Kidney (tissue), 14 donors: Measurements from ENCODE around the gene KLHL6. TPM values are rescaled to one million over a fixed set of nuclear protein-coding genes. Genes with fewer than 3 reads are reported as not detected.
A peak's percentile ranks its signal among the peaks of the same experiment; 100 is the strongest.

Experiments used
- DNase-seq, 5 donors: peaks; one replicate each; pipeline ENCODE4 v3.0.0-alpha.2; 2013 to 2020
- FAIRE-seq: peaks from 2 replicates; lab custom pipeline; 2012; peaks lifted over from hg19 to GRCh38; lab: Jason Lieb, UNC
- H3K27ac ChIP-seq, 2 donors: one replicate each; pipeline ENCODE4 v1.7.0; 2013; ENCODE audit warnings: low read depth in 2 of 2, low read length in 2 of 2, inconsistent platforms in 1 of 2
- H3K27me3 ChIP-seq: one replicate; pipeline ENCODE4 v1.7.1; 2013; ENCODE audit warnings: low read length, inconsistent platforms; ENCODE audit not compliant: control insufficient read depth, insufficient read depth
- H3K36me3 ChIP-seq, 3 donors: one replicate each; pipeline versions ENCODE4 v1.7.0 to v1.7.1; 2013; ENCODE audit warnings: low read length in 3 of 3, control low read depth in 1 of 3, inconsistent platforms in 1 of 3; ENCODE audit not compliant: insufficient read depth in 3 of 3, control insufficient read depth in 2 of 3
- H3K4me1 ChIP-seq, 3 donors: one replicate each; pipeline versions ENCODE4 v1.7.0 to v1.7.1; 2013; ENCODE audit warnings: low read length in 3 of 3, inconsistent platforms in 1 of 3, low read depth in 1 of 3; ENCODE audit not compliant: control insufficient read depth in 2 of 3, insufficient read depth in 2 of 3
- H3K4me3 ChIP-seq, 3 donors: one replicate each; pipeline versions ENCODE4 v1.7.0 to v1.8.1; 2013; ENCODE audit warnings: low read length in 3 of 3, control low read depth in 1 of 3, inconsistent platforms in 1 of 3
- H3K9ac ChIP-seq, 3 donors: one replicate each; pipeline versions ENCODE4 v1.7.0 to v1.7.1; 2013; ENCODE audit warnings: low read length in 3 of 3, control low read depth in 1 of 3, inconsistent platforms in 1 of 3
- H3K9me3 ChIP-seq, 3 donors: one replicate each; pipeline versions ENCODE4 v1.7.0 to v1.7.1; 2013; ENCODE audit warnings: low read length in 3 of 3, control low read depth in 1 of 3, inconsistent platforms in 1 of 3; ENCODE audit not compliant: control insufficient read depth in 2 of 3, insufficient read depth in 1 of 3
- intact Hi-C: fragments of 100-400 bp; cut with DNase I; formaldehyde crosslinking; loops from one replicate; pipeline ENCODE4 v1.11.1; 2022
- polyA plus RNA-seq: library from polyadenylated mRNA; stranded (reverse); fragments of 350-450 nt; fragmentation: Illumina TruSeq; extraction: RNeasy Lipid Tissue Mini Kit (QIAGEN cat#74804); gene quantifications from one replicate; pipeline ENCODE4 v1.2.3, GENCODE V29; 2014; ENCODE audit warnings: low read depth, low replicate concordance; ENCODE audit not compliant: insufficient read depth
- total RNA-seq: library from RNA; stranded (reverse); fragmentation: NEBNext Ultra II Directional; extraction: Animal tissue kit (Norgen Biotek cat#: 25700); gene quantifications from one replicate; pipeline ENCODE4 v1.2.1, GENCODE V29; 2021
- TF ChIP-seq, protein P1 (sequence below): IDR thresholded peaks from 3 replicates; pipeline ENCODE4 v1.5.1; 2012; ENCODE audit warnings: mild to moderate bottlenecking, moderate library complexity, borderline replicate concordance; ENCODE audit not compliant: insufficient read depth; ENCODE audit errors: extremely low read depth
- donor health status: control.
- donor health status: control.
- donor health status: control.
- donor health status: control.
- donor health status: control.
- donor health status: DM: yes; HTN: yes; CAD: no.
- donor health status: Normal renal cell carcinoma (clear cell type).

The KLHL6 gene
- total and polyA plus RNA-seq, 2 donors from 2014 or later, result 0.37 to 9.8 TPM

DNA sequence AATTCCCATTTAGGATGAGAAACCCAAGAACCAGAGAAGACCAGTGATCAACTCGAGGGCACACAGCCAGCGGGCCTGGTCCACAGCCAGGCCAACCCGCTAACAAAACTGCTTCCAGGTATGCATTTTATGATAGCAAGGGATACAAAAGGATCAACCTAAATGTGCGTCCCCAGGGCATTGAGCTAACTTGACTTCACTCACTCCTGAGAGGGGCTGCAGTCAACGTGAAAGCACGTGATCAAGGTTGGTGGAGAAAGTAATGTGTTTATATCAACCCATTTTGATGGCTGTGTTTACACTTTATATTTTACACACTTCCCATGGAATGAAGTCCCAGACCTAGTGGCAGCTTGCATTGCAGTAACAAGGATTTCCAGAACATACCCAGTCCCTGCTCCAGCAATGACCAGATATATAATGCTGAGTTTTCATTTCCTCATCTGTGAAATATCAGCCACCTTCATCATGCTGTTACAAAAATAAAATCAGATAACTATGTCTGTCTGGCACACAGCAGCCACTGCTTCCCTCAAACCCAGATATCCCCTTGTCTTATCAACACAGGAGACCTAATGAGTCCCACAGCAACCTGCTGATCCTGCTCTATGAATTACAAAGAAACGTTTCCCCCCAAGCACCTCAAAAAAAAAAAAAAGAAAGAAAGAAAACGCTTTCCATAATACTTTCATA, 2.0 kb downstream of the KLHL6 start:
- Histone ChIP-seq H3K27ac (peak overlapping the region in 1 of 2 donors; percentile 18), H3K4me1 (peaks cover 0 to 10% (median 7%) of the 10 kb centered on the region in 3 donors), H3K27me3 (no peaks in the 10 kb centered on the region), H3K9me3 (no peaks in the 10 kb centered on the region), H3K4me3 (no peak overlapping the region), H3K36me3 (no peaks in the 10 kb centered on the region), H3K9ac (no peak overlapping the region)
- FAIRE-seq, result no peak
- TF ChIP-seq, protein P1, sequence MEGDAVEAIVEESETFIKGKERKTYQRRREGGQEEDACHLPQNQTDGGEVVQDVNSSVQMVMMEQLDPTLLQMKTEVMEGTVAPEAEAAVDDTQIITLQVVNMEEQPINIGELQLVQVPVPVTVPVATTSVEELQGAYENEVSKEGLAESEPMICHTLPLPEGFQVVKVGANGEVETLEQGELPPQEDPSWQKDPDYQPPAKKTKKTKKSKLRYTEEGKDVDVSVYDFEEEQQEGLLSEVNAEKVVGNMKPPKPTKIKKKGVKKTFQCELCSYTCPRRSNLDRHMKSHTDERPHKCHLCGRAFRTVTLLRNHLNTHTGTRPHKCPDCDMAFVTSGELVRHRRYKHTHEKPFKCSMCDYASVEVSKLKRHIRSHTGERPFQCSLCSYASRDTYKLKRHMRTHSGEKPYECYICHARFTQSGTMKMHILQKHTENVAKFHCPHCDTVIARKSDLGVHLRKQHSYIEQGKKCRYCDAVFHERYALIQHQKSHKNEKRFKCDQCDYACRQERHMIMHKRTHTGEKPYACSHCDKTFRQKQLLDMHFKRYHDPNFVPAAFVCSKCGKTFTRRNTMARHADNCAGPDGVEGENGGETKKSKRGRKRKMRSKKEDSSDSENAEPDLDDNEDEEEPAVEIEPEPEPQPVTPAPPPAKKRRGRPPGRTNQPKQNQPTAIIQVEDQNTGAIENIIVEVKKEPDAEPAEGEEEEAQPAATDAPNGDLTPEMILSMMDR, result no peak
- intact Hi-C loops, result no loop called here
- no peak for DNase-seq

DNA sequence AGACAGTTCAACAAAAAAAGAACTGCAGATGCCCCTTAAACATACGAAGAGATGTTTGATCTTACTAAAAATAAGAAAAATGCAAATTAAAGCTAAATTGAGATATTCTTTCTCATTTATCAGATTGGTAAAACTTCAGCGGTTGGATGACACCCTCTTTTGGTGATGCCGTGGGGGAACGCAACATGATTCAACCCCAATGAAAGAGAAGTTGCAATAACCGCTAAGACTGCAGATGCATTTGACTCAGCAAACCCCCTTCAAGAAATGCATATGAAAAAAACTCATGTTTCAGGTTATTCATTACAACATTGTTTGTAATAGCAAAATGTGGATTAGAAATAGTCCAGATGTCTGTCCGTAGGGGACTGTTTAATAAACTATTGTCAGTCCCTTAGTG, 3.6 kb downstream of the KLHL6 start:
- peaks cover 0 to 16% (median 11%) of the 10 kb centered on the region in 3 donors for H3K4me1 ChIP-seq
- H3K4me3 ChIP-seq, result no peak overlapping the region
- no peak for FAIRE-seq
- DNase-seq, result no peak
- intact Hi-C loops, result no loop called here
- TF ChIP-seq, protein P1, result no peak
- no peaks in the 10 kb centered on the region for H3K36me3 ChIP-seq
- H3K9ac ChIP-seq, result no peak overlapping the region
- H3K27me3 ChIP-seq, result no peaks in the 10 kb centered on the region
- no peaks in the 10 kb centered on the region for H3K9me3 ChIP-seq
- no peak overlapping the region for H3K27ac ChIP-seq

DNA sequence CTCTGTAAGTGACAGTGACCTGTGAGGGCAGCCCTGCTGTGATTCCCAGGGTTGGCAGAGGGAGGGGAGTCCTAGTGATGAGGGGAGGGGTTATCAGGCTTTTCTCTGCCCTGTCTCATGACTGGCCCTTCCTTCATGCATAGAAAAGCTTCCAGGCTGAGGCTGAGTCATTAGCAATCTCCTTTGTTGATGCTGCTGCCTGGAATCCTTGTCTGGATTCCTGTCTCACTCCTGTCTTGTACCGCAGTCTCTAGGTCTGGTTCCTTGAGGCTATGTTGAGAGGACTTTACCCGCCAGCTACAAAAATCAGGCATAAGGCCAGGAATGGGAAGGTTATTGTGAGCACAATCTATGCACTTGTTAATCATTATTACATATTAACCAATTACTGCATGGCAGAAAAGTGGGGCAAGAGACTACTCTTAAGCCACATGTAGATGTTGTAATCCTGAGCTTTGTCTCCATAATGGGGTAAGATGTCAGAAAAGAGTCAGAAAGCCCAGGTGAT, 7.2 kb downstream of the KLHL6 start:
- FAIRE-seq, result peak; percentile 29
- DNase-seq, result peak in 3 of 5 donors; percentile 16 to 64 (median 48)
- Histone ChIP-seq H3K4me3 (no peak overlapping the region), H3K27me3 (no peaks in the 10 kb centered on the region), H3K4me1 (peaks cover 0 to 11% (median 9%) of the 10 kb centered on the region in 3 donors), H3K9ac (no peak overlapping the region), H3K27ac (peak overlapping the region; percentile 55 to 76), H3K9me3 (no peaks in the 10 kb centered on the region), H3K36me3 (no peaks in the 10 kb centered on the region)
- TF ChIP-seq, protein P1, result no peak
- intact Hi-C loops, result no loop called here
